GM18868 (cell line): ENCODE data around the gene SH2D2A.
"Not testable (repeated sequence)": the region's sequence is repeated elsewhere in the genome, so short reads cannot be mapped to it uniquely, and the experiment has no call there.

Source experiments
- ATAC-seq: cut with Tn5 transposase; IDR thresholded peaks from one replicate; pipeline ENCODE4 v1.9.1; 2021; ENCODE audit warnings: mild to moderate bottlenecking, moderate library complexity; ENCODE audit not compliant: unreplicated experiment

The SH2D2A gene

GRCh38 chr1:156775799-156776198 is 40.8 kb downstream of the SH2D2A start:
- ATAC-seq, result no peak

DNA sequence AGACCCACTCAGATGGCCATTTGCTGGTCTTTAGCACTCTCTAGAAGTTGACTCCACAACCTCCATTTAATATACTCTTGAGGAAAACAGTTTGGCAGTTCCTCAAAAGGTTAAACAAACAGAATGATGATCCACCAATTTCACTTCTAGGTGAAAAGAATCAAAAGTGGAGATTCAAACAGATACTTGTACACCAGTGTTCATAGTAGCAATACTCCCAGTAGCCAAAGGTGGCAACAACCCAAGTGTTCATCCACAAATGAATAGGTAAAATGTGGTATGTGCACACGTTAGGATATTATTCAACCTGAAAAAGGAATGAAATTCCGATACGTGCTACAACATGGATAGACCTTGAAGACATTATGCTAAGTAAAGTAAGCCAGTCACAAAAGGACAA is 43.0 kb downstream of the SH2D2A start:
- ATAC-seq, result no peak

GRCh38 chr1:156772728-156773497 is 43.7 kb downstream of the SH2D2A start:
- ATAC-seq, result no peak

- no peak for ATAC-seq
Measured at GRCh38 chr1:156772222-156772621, 44.4 kb downstream of the SH2D2A start.

DNA sequence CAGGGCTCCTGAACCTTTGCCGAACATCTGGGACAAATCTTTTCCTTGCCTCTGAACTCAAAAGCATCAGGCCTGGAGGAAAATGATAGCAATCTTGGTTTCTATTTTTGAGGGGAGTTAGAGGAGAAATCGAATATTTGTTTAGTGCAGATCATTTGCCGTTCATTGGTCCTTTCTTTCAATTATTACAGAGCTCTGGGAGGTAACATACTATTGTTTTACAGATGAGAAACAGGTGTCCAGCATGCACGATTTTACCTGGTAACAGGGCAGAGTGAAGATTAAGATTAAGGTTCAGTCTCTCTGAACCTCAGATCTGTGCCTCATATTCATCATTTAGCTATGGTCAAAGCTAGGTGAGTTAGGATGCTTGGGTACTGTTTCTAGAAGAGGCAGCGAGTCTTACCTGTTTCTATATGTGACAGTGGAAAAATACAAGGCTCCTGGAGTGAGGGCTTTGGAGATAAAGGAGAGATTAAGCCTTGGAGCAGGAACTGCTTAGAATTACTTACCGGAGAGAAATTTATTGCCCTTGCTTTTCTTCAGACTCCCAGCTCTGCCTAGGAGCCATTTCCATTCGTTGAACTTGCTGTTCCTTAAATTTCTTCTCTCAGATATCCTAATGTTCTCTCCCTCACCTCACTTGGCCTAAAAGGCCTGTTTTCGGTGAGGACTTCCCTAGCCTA is 47.9 kb downstream of the SH2D2A start:
- no peak for ATAC-seq

DNA sequence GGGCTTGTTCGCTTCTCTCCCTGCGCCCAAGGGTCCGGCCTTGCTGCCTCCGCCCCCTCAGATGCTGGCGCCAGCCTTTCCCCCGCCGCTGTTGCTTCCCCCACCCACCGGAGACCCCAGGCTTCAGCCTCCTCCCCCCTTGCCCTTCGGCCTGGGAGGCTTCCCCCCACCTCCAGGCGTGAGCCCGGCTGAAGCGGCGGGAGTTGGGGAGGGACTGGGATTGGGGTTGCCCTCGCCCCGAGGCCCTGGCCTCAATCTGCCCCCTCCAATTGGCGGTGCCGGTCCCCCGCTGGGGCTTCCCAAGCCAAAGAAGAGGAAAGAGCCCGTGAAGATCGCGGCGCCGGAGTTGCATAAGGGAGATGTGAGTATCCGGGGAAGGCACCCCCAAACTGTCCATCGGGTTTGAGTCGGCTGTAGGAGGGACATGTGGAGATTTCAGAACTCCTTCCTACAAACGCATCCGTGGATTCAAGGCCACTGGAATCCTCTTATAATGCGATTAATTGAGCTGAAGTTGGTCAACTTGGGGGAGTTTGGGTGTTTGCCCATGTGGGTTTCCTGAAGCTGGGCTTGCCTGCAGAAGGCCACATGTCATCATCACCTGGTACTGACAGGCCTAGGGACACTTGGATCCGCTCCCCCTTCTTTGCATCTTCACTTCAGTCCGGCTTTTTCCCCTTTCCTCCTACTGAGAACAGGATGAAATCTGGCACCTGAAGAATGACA is 48.6 kb downstream of the SH2D2A start:
- peak; percentile 2 for ATAC-seq

GRCh38 chr1:156767101-156767878 is 49.4 kb downstream of the SH2D2A start, which contains the start of gene PRCC:
Gene PRCC, plus strand, starts transcription at chr1:156767535. Its CDS starts 237 bp downstream, at chr1:156767772.
- peak; percentile 93 for ATAC-seq

DNA sequence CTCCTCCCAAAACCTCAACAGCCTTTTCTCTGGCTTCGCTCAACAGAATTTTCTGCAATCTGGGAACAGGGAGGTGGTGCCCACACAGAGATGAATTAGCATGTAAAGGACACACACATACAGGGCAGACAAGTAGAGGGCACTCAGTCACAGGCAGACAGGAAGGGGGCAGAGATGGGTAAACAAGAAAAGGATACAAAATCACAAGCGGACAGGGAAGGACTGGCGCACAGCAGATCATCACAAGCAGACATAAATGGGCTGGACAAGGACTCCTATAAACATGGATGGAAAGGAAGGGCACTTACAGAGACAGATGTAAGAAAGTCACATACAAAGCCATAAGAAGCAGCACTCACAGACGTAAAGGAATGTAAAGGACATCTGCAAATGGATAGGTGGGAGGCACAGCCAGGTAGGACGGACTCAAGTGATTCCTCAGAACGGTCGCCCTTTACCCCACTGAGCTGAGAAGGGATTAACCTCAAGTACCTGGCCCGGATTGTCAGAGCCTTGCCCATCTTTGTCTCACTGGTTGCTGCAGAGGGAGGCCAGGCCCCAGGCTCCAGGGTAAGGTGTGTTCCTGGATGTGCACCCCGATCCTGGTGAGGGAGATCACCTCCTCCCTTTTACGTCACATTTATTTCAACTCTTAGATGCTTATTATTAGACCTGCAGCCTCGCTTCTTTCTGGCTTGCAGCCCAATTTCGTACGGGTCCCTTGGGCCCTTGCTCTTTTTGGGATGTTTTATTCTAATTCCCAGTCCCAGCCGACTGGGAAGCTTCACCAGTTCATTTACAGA is 50.1 kb downstream of the SH2D2A start:
- ATAC-seq, result peak; percentile 18

DNA sequence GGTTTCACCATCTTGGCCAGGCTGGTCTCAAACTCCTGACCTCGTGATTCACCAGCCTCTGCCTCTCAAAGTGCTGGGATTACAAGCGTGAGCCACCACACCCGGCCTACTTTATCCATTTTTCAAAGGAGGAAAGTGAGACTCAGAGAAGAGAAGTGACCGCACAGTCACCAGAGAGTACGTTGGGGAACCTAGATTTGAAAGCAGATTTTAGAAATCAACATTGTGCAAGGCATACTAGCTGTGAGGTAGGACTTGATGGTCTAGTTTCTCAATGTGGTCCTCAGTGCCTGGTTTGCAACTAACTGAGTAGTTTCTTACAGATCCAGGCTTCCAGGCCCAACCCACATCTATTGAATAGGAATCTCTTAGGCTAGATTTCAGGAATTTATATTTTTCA is 51.0 kb downstream of the SH2D2A start:
- ATAC-seq, result no peak

DNA sequence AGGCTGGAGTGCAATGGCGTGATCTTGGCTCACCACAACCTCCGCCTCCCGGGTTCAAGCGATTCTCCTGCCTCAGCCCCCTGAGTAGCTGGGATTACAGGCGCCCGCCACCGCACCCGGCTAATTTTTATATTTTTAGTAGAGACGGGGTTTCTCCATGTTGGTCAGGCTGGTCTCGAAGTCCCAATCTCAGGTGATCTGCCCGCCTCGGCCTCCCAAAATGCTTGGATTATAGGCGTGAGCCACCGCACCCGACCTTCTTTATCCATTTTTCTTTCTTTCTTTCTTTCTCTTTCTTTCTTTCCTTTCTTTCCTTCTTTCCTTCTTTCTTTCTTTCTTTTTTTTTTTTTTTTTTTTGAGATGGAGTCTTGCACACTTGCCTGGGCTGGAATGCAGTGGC is 51.5 kb downstream of the SH2D2A start:
- ATAC-seq, result not testable (repeated sequence)

DNA sequence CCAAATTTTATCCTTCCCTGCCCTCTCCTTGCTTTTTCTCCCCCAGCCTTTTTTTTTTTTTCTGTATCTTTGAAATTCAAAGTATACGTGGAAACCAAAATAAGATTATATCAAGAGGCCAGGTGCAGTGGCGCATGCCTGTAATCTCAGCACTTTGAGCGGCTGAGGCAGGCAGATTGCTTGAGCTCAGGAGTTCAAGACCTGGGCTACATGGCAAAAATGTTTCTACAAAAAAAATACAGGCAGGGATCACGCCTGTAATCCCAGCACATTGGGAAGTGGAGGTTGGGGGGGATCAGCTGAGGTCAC is 55.9 kb downstream of the SH2D2A start:
- ATAC-seq, result no peak

- ATAC-seq, result no peak
Measured at GRCh38 chr1:156760092-156760795, 56.4 kb downstream of the SH2D2A start.

- ATAC-seq, result not testable (repeated sequence)
Measured at GRCh38 chr1:156757572-156758253, 58.9 kb downstream of the SH2D2A start.

GRCh38 chr1:156756355-156756754 is 60.3 kb downstream of the SH2D2A start:
- ATAC-seq, result no peak
